ENCODE data around the gene HOXA10.

The HOXA10 gene

GRCh38 chr7:27184337-27185012, 10.4 kb upstream of the HOXA10 start:
- TF ChIP-seq, protein P1, sequence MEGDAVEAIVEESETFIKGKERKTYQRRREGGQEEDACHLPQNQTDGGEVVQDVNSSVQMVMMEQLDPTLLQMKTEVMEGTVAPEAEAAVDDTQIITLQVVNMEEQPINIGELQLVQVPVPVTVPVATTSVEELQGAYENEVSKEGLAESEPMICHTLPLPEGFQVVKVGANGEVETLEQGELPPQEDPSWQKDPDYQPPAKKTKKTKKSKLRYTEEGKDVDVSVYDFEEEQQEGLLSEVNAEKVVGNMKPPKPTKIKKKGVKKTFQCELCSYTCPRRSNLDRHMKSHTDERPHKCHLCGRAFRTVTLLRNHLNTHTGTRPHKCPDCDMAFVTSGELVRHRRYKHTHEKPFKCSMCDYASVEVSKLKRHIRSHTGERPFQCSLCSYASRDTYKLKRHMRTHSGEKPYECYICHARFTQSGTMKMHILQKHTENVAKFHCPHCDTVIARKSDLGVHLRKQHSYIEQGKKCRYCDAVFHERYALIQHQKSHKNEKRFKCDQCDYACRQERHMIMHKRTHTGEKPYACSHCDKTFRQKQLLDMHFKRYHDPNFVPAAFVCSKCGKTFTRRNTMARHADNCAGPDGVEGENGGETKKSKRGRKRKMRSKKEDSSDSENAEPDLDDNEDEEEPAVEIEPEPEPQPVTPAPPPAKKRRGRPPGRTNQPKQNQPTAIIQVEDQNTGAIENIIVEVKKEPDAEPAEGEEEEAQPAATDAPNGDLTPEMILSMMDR (IDR thresholded peaks at IDR 0.05; ENCODE audit: extremely low read depth, missing control alignments) = no peak
- no peak for DNase-seq (ENCODE audit: low spot score)

GRCh38 chr7:27183682-27184336, 9.7 kb upstream of the HOXA10 start:
- no peak for DNase-seq (ENCODE audit: low spot score)
- TF ChIP-seq, protein P1 (IDR thresholded peaks at IDR 0.05; ENCODE audit: extremely low read depth, missing control alignments) = no peak

DNA sequence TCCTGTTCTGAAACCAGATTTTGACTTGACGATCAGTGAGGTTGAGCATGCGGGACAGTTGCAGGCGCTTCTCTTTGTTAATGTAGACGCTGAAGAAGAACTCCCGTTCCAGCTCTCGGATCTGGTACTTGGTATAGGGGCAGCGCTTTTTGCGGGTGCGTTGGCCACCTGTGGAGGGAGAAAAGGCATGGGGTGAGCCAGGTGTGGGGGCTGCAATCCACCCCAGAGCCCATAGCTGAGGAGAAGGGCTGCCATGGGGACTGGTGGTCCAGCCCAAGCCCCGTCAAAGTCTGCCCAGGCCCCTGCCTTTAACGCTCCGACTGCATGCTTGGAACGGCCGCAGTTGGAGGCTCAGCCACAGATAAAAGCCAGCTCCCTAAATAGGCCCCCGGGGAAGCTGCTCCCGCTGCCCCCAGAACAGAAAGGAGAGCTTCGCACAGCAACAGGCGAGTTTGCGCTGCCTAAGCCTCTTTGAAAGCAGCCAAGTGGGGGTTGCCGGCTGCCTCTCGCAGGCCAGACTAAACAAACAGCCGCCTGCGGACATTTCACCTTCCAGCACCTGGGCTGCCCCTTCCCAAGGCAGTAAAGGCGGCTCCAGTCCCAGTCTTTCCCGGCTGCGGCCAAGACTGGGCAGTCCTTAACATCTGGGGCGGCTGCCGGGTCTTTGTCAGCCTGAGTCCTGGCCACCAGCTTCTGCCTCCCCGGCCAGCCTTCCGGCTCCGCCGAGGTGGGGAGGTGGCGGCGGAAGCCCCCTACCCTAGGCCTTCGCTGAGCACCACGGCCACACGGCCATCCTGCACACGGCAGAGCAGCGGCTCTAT, 9.0 kb upstream of the HOXA10 start:
- TF ChIP-seq, protein P1 (IDR thresholded peaks at IDR 0.05; ENCODE audit: extremely low read depth, missing control alignments) = no peak
- DNase-seq (ENCODE audit: low spot score) = no peak

GRCh38 chr7:27182285-27182841, 8.2 kb upstream of the HOXA10 start:
- TF ChIP-seq, protein P1 (IDR thresholded peaks at IDR 0.05; ENCODE audit: extremely low read depth, missing control alignments) = no peak
- no peak for DNase-seq (ENCODE audit: low spot score)

GRCh38 chr7:27181795-27182275, 7.7 kb upstream of the HOXA10 start:
- no peak for DNase-seq (ENCODE audit: low spot score)
- TF ChIP-seq, protein P1 (IDR thresholded peaks at IDR 0.05; ENCODE audit: extremely low read depth, missing control alignments) = no peak

GRCh38 chr7:27180431-27181420, 6.6 kb upstream of the HOXA10 start:
- TF ChIP-seq, protein P1 (IDR thresholded peaks at IDR 0.05; ENCODE audit: extremely low read depth, missing control alignments) = no peak
- DNase-seq (ENCODE audit: low spot score) = no peak

Data from GM20000 (cell line).